HG03469 (cell line): Measurements from ENCODE around the gene EML1.
A peak's percentile ranks its signal among the peaks of the same experiment; 100 is the strongest.
"Not testable (repeated sequence)": the region's sequence is repeated elsewhere in the genome, so short reads cannot be mapped to it uniquely, and the experiment has no call there.

Experiments used
- ATAC-seq: cut with Tn5 transposase; IDR thresholded peaks from one replicate; pipeline ENCODE4 v1.9.1; 2021; ENCODE audit warnings: mild to moderate bottlenecking, moderate library complexity, moderate number of reproducible peaks; ENCODE audit not compliant: unreplicated experiment

The EML1 gene

GRCh38 chr14:99929601-99930000 lies 136.4 kb downstream of the EML1 start:
- no peak for ATAC-seq

GRCh38 chr14:99930420-99931274 lies 137.4 kb downstream of the EML1 start:
- ATAC-seq = peak; percentile 77

- ATAC-seq = no peak
Observed at GRCh38 chr14:99931308-99931707, 138.1 kb downstream of the EML1 start.

DNA sequence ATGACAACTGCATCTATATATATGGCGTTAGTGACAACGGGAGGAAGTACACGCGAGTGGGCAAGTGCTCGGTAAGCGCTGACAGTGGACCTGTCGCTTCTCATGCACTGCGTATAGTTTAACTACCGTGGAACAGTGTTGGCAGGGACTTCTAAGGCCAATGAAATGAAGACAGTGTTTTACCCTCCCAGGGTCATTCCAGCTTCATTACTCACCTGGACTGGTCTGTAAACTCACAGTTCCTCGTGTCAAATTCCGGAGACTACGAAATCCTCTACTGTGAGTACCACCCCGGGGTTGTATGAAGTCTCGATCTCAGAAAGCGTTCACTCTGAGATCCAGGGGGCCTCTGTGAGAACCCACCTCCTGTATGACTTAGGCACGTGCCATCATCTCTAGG lies 142.8 kb downstream of the EML1 start:
- ATAC-seq = no peak

DNA sequence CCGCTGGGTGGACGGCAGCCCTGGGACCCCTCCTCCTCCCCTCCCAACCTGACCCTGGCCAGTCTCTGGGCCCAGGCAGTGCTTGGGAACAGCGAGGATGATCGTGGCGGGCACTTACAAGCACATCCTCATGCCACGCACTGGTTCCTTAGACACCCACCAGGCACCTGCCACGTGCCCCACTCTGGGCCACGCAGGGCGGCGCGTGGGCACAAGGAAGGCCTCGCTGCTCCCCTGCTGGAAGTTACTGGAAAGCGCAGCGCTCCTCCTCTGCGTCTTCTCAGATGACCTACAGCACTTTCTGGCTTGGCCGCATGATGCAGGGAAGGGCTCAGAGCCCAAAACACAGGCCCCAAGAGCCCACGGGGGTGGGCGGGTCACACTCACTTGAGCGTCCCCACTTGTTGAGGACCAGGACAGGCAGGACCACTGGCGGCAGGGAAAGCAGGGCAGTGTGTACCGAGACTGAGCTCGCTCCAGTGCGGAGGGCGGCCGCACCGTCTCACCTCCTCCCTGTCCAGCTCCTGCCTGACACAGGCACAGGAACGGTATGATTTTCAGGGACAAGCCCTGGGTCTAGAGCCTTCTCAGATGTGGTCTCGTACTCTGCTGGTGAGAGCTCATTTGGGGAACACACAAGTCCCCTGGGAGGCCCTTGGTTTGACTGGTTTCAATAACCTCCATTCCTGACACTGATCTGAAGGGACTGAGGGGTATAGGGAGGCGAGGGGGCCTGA lies 143.7 kb downstream of the EML1 start:
- ATAC-seq = peak; percentile 80

DNA sequence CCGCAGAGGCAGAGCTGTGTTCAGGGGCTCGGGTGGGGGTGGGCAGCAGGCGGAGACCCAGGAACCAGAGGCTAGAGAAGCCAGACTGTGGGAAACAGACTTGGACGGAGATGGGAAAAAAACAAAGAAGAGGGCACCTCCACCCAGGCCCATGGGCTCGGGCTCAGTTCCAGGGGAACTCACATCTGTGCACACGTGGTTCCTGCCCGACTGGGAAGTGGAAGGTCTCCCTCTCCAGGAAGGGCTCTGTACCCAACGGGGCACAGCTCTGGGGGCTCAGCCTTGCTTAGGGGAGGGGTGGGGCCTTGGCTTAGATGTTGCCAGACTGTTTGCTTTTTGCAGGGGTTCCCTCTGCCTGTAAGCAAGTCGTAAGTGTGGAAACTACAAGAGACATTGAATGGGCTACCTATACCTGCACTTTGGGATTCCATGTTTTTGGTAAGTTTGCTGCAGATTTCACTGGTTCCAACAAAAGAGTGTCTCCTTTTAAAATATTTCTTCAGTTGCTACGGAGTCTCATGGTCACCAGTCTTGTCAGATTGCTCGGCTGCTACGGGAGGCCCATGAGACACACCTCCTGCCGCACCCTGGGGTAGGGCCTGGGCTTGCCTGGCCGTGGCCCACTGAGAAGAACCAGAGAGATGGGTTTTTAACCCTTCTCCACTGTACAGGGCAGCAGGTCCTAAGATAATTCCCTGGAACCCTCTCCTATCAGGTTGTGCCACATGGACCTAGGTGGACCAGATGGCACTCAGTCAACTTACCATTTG lies 144.4 kb downstream of the EML1 start:
- ATAC-seq = no peak

DNA sequence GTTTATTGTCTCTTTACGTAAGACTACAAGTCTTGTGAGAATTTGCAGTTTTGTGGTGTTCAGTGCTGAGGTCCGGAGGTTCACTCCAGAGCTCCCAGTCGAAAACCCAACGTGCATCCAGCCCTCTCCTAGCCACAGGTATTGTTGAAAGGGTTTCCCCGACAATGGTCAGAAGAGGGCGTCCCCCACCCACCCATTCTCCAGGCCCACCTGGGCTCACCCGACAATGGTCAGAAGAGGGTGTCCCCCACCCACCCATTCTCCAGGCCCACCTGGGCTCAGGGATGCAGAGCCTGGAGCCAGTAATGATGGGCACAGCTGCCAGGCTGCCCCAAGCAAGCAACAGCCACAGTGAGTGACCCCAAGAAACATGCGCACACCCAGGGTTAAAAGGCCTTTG lies 145.2 kb downstream of the EML1 start:
- no peak for ATAC-seq

DNA sequence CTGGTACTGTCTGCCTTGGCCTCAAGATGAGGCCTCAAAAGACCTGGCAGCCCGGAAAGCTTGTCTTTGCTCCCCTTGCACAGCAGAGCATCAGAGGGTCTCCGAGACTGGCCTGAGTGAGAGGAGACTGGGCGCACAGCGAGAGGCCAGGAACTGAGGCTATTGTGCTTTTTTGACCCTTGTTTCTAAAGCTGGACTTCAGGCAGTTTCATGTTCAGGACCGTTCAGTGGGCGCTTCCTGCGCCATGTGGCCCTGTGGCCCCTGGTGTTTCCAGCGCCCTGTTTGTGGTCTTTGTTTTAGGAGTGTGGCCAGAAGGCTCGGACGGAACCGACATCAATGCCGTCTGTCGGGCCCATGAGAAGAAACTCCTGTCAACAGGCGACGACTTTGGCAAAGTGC lies 145.7 kb downstream of the EML1 start:
- no peak for ATAC-seq

GRCh38 chr14:99939421-99939820 lies 146.2 kb downstream of the EML1 start:
- ATAC-seq = no peak

- ATAC-seq = no peak
Observed at GRCh38 chr14:99940064-99940463, 146.9 kb downstream of the EML1 start.

GRCh38 chr14:99941211-99941610 lies 148.0 kb downstream of the EML1 start:
- ATAC-seq = no peak

GRCh38 chr14:99943620-99944019 lies 150.4 kb downstream of the EML1 start:
- ATAC-seq = no peak

GRCh38 chr14:99944241-99944651 lies 151.0 kb downstream of the EML1 start:
- ATAC-seq = no peak

- peak; percentile 44 for ATAC-seq
Observed at GRCh38 chr14:99945732-99946651, 152.8 kb downstream of the EML1 start.

DNA sequence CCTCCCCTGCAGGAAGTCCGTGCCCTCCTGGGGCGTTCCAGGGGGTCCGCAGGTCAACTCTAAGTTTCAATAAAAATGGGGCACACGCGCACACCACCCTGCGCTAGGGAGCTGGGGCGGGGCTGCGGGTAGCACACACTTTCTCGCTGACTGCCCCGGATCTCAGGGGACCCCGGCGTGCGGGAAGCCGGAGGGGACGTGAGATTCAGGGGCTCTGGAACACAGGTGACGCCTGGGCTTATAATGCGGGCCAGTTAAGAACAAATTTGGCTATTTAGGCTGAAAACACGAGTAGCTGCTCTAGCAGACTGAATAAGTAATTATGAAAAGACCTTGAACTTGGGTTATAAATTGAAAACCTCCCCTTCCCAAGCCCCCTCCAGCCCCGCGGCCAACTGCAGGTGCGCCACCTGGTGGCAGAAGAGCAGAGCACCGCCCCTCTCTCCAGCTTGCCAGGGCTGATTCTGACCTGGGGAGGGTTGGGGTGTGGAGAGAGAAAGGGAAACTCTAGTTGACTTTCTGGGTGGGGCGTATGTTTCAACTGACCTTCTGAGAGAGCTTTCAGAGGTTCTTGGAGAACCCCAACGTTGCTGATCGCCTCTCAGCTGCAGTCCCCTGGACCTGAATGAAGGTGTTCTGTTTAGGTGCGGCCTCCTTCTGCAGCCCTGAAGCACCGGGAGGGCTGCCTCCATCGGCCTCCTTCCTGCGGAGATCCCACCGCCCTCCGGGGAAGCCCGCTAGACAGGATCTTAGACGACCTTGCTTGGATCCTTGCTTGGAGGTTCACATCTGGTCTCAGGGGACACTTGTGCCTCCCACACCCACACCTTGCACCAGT lies 153.7 kb downstream of the EML1 start:
- no peak for ATAC-seq

DNA sequence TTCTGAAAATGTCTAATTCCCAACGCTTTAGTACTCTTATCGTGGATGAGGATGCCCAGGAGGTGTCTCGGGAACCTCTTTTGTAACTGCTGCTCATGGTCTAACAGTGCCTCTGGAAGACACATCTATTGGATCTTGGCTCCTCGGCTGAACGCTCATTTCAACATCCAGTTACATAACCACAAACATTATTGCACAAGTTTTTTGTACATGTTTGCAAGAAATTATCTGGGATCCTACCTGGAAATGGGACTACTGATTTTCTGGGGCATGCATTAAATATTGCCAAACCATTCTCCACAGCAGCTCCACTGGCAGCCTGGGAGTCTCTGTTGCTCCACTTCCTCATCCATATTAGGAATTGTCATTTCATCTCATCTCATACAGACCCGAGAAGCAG lies 154.5 kb downstream of the EML1 start:
- ATAC-seq = no peak

- not testable (repeated sequence) for ATAC-seq
Observed at GRCh38 chr14:99949011-99949732, 156.0 kb downstream of the EML1 start.

DNA sequence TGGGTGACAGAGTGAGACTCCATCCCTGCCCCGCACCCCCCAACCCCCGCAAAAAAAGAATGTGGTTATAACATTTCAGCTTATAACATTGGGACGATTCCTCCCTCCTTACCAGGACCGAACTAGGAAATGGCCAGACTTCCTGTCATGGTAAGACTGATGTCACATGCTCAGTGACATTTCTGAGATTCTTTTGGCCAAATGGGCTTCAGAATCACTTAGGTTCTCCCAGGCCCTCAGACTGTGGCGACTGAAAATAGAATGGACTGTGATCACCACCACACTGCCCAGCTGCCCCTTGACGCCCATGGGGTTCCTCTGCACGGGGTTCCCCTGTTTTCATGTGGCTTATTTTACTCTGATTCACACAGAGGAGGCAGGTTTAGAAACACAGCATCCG lies 157.0 kb downstream of the EML1 start:
- ATAC-seq = no peak

GRCh38 chr14:99951085-99951484 lies 157.9 kb downstream of the EML1 start:
- ATAC-seq = no peak
